ENCODE measurements around the gene NEURL2.

Gene NEURL2

DNA sequence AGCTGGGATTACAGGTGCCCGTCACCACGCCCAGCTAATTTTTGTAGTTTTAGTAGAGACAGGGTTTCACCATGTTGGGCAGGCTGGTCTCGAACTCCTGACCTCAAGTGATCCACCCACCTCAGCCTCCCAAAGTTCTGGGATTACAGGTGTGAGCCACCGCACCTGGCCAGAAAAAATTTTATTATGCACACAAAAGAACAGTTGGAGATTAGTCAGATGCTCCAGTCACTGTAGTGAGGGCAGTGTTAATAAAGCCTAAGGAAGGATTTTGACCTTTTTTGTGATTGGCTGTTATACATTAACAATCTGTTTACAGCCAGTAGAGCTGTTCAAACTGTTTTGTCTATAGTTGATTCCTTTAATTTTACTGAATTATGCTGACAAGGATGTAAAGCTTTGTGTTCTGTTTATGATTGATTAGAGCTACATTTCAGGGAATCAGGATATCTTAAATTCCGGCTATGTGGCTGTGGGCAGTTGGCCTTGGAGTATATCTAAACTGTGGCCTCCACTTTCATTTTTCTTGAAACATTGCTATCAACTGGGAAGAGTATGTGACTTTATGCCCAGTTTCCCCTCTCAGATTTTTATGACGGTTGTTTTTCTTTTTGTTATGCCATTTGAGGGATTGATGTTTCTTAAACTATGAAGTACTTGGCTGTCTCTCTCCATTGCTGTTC, 23.7 kb downstream of the NEURL2 start:
- DNase-seq, result no peak

DNA sequence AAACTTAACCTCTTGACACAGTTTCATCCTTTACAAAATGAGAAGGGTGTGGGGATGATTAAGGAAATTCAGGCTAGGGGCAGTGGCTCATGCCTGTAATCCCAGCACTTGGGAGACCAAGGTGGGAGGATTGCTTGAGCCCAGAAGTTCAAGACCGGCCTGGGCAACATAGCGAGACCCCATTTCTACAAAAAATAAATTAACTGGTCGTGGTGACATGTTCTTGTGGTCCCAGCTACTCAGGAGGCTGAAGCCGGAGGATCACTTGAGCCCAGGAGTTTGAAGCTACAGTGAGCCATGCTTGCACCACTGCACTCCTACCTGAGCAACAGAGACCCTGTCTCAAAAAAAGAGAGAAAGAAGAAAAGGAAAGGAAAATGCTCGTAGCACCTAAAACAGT, 24.6 kb downstream of the NEURL2 start:
- no peak for DNase-seq

DNA sequence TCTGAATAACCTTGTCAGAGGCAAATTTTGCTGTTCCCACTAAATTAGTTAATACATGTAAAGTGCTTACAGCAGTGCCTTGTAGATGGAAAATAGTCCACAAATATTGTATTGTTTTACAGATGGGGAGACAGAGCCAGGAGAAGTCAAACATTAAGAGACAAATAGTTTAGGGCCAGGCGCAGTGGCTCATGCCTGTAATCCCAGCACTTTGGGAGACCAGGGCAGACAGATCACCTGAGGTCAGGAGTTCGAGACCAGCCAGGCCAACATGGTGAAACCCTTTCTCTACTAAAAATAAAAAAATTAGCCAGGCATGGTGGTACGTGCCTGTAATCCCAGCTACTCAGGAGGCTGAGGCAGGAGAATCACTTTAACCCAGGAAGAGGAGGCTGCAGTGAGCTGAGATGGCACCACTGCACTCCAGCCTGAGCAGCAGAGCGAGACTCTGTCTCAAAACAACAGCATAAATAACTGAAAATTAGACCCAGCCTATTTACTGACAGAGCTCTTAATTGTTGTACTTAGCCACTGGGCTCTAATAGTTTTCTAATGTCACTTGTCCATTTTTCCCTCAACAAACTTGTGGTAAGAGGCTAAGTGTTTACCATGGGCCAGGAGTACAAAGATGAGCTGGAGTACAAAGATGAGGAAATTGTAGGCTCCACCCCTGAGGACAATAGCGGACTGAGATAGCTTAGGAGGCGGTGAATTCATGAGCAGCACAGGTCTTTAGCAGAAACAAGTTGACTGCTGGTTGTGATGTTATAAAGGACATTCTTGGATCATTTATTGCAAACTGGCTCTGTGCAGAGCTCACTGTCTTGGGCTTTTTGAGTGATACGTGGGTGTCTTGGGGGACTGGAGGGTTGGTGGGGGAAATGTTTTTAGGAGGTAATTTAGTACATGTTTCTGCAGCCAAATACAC, 27.2 kb downstream of the NEURL2 start:
- DNase-seq, result no peak

DNA sequence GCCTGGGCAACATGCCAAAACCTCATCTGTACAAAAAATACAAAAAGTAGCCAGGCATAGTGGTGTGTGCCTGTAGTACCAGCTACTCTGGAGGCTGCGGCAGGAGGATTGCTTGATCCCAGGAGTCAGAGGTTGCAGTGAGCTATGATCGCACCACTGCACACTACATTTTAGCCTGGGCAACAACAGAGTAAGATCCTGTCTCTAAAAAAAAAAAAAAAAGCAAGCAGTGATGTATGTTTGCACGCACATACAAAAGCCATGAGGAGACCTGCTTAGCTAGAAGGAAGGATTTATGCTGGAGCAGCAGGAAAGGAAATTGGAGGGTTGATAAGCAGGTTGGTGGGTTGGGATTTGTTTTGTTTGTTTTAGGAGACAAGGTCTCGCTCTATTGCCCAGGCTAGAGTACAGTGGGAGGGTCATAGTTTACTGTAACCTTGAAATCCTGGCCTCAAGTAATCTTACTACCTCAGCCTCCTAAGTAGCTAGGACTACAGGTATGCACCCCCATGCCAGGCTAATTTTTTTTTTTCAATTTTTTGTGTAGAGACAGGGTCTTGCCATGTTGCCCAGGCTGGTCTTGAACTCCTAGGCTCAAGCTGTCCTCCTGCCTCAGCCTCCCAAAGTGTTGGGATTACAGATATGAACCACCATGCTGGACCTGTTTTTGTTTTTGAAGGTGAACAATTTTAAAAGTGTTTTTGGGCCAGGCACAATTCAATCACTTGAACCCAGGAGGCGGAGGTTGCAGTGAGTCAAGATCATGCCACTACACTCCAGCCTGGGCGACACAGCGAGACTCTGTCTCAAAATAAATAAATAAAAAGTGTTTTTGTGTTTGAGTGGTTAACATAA, 29.6 kb downstream of the NEURL2 start:
- no peak for DNase-seq

DNA sequence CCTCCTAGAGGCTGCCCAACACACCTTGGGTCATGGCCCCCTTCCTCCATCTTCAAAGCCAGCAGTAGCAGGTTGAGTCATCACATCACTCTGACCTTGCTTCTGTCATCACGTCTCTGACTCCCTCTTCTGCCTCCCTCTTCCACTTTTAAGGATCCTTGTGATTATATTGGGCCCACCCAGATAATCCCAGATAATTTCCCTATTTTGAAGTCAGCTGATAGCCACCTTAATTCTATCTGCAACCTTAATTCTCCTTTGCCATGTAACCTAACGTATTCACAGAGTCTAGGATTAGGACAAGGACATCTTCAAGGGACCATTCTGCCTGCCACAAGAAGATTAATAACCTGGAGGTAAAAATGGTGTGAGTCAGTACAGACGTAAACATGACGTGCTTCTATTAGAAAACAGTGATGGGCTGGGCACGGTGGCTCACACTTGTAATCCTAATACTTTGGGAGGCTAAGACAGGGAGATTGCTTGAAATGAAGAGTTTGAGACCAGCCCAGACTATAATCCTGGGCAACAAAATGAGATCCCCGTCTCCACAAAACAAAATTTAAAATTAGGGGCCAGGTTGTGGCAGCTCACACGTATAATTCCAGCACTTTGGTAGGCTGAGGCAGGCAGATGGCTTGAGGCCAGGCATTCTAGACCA, 30.3 kb downstream of the NEURL2 start:
- DNase-seq, result no peak

DNA sequence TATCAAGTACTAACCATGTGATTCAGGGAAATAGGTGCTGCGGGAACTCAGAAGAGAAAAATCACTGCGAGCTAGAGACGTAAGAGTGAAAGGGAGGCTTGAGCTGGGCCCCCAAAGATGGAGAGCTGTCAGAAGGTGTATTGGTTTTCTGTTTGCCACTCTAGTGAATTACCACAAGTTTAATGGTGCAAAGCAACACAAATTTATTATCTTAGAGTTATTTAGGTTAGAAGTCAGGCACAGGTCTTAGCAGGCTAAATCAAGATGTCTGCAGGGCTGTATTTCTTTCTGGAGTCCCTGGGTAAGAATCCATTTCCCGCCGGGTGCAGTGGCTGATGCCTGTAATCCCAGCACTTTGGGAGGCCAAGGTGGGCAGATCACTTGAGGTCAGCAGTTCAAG, 31.1 kb downstream of the NEURL2 start:
- no peak for DNase-seq

DNA sequence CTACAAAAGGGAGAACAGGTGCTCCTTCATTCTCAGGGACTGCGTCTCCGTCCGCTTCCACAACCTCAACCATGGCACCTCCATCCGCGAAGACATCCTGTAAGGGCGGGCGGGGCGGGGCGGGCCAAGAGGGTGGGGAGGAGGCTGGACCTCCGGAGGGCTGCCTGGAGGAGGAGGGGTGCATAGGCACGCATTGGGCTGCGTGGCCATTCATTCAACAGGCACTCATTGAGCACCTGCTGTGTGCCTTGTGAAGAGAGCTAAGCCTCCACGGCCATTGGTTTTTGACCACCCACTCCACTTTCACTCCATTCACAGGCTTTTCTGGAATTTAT, 33.2 kb downstream of the NEURL2 start:
- DNase-seq, result no peak

DNA sequence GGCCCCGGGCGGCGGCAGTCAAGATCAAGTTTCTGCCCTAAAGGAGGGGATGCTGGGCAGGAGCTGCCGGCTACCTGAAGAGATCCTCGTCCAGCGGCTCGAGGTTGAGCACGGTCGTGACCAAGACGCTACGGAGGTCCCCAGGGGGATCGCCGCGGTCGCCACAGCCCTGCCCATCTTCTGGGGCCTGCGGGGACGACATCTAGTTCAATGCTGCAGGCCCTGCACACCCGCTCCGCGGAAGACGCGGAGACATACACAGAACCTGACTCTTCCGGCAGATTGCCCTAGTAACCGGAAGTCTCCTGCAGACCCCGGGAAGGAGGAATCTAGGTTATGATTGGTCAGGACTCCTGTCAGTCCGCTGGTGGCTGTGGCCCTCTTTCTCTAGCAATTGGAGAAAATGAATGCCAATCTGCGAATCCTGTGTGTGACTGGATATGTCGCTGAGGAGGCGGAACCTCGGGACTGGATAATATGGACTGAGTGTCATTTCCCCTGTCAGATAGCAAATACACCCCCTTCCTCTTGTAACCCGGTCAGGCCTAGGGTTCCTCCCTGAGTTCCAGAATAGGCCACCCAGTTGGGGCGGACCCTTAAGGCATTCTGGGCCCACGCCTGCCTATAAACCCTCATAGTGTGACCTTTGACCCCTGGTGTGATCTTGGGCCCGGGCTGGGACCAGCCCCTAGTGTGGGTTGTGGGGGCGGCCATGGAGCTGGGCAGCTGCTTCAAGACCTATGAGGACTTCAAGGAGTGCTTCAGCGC, 33.7 kb downstream of the NEURL2 start, which contains the start of the genes ACOT8 and ZSWIM3:
Gene ACOT8, minus strand, starts transcription at position 279 of the 768 bp plus-strand sequence. Its CDS starts 77 bp downstream, at position 202.
Gene ZSWIM3, plus strand, starts transcription at position 501 of the 768 bp plus-strand sequence. Its CDS starts 212 bp downstream, at position 713.
- DNase-seq, result peak; percentile 82

DNA sequence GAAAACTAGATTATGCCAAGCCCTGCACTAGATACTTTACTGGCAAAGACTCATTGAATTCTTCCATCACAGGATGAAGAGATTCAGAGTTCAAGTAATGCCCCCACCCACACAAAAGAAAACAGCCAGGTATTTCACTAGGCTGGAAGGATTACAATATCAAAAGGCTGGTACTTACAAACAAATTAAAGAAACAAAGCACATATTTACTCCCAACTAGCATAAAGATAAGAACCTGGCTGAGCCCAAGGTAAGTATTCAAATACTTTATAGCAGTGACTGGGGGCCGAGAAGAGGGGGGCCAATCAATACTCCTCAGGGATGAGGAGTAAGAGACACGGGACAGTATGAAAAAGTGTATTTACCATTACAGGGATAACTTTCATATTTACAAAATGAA, 37.5 kb downstream of the NEURL2 start:
- DNase-seq, result no peak

DNA sequence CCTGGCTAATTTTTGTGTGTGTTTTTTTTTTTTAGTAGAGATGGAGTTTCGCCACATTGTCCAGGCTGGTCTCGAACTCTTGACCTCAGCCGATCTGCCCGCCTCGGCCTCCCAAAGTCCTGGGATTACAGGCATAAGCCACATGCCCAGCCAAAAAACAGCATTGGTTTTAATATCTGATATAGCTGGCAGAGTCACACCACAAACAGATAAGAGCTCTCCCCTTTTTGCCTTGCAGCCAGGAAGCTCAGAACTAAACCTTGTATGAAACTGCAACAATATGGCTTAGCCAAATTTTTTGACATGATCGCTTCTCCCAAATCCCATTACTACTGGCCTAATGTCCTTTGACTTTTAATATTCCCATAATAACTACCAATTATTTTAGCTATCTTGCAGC, 38.7 kb downstream of the NEURL2 start:
- no peak for DNase-seq

DNA sequence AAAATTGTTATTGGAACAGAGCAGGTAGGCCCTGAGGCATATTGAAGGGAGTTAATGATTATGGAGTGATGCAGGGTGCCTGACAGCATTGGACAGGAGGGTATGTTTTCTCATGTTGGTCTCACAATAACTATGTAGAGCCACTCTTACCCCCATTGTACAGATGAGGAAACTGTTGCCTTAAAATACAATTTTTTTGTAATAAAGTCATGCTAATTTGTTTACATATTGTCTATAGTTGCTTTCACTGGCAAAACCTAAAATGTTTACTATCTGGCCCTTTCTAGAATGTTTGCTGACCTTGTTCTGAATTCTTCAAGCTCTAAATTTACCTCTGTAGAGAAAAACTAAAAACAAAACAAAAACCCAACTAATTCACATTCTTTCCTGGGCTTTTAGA, 39.5 kb downstream of the NEURL2 start:
- no peak for DNase-seq

DNA sequence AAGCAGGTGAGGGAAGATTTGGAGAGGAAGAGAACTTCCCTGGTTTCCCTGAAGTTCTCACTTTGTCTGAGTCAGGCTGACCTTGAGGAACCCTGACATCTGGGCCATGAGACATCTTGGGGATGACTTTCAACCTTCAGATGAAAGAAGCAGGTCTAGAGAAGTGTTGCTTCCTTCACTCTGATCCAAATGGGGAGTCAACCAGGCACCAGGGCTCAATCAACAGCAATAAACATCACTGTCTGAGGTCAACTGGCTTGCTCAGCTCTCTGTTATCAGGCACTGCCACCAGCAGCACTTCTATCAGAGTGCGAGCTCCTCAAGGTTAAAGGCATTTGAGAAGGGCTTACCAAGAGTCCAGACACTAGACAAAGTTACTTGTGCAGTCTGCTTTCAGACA, 40.1 kb downstream of the NEURL2 start:
- DNase-seq, result no peak

DNA sequence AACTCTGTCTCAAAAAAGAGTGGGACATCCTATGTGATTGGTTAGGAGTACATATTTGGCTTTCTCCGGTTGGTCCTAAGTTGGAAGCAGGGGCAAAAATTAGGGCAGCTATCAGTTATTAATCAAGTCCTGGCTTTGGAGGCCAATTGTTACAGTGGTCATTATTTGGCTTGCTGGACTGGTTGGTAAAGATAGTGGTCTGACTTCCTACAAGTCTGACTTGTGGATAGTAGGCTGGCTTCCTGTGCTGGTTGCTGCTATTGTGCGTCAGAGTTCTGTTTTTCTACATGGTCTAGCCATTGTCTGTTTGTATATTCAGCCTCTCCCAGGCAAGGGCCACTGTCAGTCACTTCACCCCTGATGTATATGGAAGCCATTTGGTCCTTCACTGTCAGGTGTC, 40.8 kb downstream of the NEURL2 start:
- no peak for DNase-seq

DNA sequence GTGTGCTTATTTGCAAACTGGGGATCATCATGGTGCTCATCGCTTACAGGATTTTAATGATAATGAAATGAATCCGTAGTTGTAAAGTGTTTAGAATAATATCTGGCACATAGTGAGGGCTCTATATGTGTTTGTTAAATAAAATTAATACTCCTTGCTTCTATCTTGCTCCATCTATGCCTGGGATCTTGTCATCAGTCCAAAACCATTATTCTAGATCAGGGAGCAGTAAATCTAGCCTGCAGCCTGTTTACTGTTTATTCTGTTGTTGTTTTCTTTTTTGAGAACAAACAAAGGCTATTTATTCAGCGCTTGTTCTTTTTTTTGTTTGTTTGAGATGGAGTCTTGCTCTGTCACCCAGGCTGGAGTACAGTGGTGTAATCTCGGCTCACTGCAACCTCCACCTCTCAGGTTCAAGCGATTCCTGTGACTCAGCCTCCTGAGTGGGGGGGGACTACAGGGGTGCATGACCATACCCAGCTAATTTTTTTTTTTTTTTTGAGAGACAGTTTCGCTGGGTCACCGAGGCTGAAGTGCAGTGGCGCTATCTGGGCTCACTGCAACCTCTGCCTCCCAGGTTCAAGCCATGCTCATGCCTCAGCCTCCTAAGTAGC, 41.9 kb downstream of the NEURL2 start:
- no peak for DNase-seq

DNA sequence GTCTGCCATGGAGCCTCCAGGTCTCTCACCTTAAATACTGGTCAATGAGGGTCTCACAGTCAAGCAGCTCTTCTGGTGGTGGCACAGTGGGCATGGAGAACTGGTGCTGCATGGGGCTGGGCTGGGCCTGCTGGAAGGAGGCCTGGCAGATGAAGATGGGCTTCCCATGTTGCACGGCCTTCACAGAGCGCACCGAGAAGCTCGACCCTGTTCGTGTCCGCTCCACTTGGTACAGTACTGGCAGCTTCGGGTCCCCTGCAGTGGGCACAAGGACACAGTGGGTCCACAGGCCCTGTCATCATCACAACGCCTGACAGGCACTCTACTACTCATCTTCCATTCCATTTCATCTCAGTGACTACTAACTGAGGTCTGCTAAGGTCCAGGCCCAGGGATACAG, 42.6 kb downstream of the NEURL2 start:
- no peak for DNase-seq

DNA sequence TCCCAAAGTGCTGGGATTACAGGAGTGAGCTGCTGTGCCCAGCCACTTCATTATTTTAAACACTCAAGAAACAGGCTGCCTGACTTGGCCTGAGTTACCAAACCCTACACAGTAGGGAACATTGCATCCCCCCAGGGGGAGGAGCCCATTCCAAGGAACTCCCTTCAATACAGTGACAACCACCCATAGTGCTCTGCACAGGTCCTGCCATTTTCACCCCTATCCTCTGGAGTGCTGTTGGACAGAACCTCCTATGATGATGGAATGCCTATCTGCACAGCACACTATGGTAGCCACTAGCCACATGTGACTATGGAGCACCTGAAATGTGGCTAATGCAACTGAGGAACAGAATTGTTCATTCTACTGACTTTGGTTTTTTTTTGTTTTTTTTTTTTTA, 45.6 kb downstream of the NEURL2 start:
- no peak for DNase-seq

DNA sequence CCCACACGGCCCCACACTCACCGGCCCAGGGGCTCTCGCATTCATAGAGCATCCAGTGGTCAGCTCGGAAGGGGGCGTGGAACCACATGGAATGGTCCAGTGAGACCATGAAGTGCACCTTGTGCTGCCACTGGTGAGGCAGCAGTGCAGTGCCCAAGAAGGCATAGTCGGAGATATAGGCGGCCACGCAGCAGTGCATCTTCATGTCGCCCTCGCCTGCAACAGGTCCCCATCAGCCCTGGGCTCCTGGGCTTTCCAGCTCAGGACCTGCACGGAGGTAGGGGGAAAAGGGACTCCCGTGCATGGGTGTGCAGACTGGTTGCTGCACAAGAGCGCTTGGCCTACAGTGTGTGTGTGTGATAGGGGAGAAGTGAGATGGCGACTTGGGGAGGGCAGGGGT, 47.5 kb downstream of the NEURL2 start:
- no peak for DNase-seq

DNA sequence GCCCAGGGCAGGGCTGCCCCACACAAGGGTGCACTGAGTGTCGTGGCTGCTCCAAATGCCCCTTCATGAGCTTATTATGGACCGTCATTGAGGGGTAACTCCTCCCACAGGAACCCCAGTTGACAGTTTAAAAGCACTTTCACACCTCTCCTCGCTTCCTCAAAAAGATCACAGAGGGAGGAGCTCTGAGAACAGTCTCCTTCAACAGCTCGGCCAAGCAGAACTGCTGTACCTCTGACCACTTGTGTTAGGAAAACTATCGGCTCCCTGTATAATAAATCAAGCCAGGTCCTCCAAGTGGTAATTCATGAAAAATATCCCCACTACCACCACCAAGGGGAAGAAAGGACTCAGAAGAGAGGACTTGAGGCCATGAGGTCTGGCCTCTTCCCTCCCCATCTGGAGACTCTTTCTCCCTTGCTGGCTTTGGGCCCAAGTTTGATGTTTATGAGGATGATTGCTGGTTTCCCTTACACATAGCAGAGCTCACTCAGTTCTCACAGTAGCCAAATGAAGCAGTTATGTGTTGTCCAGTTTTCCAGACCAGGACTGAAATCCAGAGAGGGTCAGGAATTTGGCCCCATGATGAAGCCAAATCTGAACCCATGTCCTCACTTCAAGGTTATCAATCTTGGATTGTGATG, 48.7 kb downstream of the NEURL2 start:
- no peak for DNase-seq

DNA sequence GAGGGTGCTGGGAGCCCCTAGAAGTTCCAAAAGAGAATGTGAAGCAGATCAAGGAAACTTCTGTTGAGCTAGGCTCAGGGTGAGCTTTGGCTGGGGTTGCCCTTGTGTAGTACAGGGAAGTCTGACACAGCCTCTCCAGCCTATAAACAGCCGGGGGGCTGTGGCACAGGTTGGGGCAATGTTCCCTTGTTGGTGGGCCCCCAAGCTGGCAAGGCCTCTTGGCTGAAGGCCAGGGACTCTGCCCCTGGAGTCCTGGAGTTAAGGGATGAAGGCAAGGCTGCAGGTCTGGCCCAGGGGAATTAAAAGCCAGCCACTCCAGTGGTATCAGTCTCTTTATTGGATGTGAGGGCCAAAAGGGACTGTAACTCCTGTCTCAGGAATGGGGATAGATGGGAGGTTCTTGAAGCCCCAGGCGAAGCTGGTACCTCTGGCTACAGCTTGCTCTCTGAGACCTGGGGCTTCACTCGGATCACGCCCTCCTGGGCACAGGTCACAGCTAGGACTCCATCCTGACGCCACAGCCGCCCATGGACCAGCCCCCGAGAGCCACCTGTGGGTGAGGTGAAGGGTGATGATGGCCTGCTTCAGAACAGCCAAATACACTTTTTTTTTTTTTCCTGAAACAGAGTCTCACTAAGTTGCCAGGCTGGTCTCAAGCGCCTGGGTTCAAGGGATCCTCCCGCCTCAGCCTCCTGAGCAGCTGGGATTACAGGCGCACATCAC, 49.4 kb downstream of the NEURL2 start:
- DNase-seq, result no peak

DNA sequence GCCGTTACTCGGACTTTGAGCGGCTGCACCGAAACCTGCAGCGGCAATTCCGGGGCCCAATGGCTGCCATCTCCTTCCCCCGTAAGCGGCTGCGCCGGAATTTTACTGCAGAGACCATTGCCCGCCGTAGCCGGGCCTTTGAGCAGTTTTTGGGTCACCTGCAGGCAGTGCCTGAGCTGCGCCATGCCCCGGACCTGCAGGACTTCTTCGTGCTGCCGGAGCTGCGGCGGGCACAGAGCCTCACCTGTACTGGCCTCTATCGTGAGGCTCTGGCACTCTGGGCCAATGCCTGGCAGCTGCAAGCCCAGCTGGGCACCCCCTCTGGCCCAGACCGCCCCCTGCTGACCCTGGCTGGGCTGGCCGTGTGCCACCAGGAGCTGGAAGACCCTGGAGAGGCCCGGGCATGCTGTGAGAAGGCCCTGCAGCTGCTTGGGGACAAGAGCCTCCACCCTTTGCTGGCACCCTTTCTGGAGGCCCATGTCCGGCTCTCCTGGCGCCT, 50.3 kb downstream of the NEURL2 start:
- DNase-seq, result no peak

All from activated CD4-positive, CD25-positive, alpha-beta regulatory T cell treated with anti-CD3 and anti-CD28 coated beads, Interleukin-2, amount 50 U/mL, for 72 hours (primary cell).